IPS-NIHi11 (cell line): ENCODE data around the gene IREB2.

ENCODE experiments used
- DNase-seq: peaks from one replicate; pipeline ENCODE4 v3.0.0; 2012; ENCODE audit warnings: mixed read lengths, low spot score

IREB2 gene

DNA sequence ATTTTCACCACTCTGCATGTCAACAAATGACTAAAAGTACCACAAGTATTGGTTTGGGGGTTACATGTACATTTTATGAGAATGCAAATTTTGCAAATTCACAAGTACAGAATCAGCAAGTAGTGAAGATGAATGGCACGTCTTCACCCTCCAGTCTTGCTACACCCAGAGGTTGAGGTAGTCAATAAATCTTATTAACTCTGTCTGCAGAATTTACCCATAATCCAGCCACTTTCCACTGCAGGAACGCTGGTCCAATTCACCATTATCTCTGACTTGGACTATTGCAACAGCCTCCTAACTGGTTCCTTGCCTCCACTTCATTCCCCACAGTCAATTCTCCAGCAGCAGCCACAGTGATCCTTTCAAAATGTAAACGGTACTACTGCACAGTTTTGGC, 112.8 kb downstream of the IREB2 start:
- no peak for DNase-seq
